Measurements from ENCODE around the gene TES. TPM values are rescaled to one million over a fixed set of nuclear protein-coding genes. Genes with fewer than 3 reads are reported as not detected.

The TES gene
- polyA plus RNA-seq, 1 donor (not counting 4 experiments of a cell fraction or from before 2014, with no cell fraction given), result 187 TPM

- no peak for FAIRE-seq
- peaks cover 66% of the 10 kb centered on the region for H3K4me1 ChIP-seq (ENCODE audit: control insufficient read depth, extremely low read depth, insufficient read depth, low read length)
- H3K9me3 ChIP-seq (ENCODE audit: control insufficient read depth, low read depth, low read length), result no peaks in the 10 kb centered on the region
- DNase-seq (ENCODE audit: low read depth, low spot score), result no peak
- H3K27me3 ChIP-seq (ENCODE audit: control insufficient read depth, extremely low read depth, insufficient read depth, low read length), result no peaks in the 10 kb centered on the region
- no peak overlapping the region for H3K27ac ChIP-seq (ENCODE audit: control insufficient read depth, insufficient read depth, low read length)
- H2AFZ ChIP-seq (ENCODE audit: control insufficient read depth, low read length), result no peak overlapping the region
- TF ChIP-seq EZH2 (IDR thresholded peaks at IDR 0.05; ENCODE audit: low read length), result no peak
- TF ChIP-seq CTCF (optimal IDR thresholded peaks at IDR 0.05 in 1 of 3, IDR thresholded peaks at IDR 0.05 in 1 of 3, conservative IDR thresholded peaks at IDR 0.05 in 1 of 3; ENCODE audit: extremely low read depth in 1 of 3, insufficient read depth in 2 of 3, low read length in 3 of 3), result no peak
- no peak overlapping the region for H3K9ac ChIP-seq (ENCODE audit: control insufficient read depth, extremely low read depth, insufficient read depth, low read length)
- H3K4me2 ChIP-seq (ENCODE audit: control insufficient read depth, extremely low read depth, insufficient read depth, low read depth, low read length), result peak overlapping the region; percentile 33
- peaks cover 2% of the 10 kb centered on the region for H3K9me1 ChIP-seq (ENCODE audit: control insufficient read depth, extremely low read depth, insufficient read depth, low read length)
- dilution Hi-C loops (cut with MboI; ENCODE audit: extremely low pct_ligation_motif_present, low sequenced_read_pairs), result no loop called here
- peaks cover 0 to 11% of the 10 kb centered on the region in 2 experiments for H3K36me3 ChIP-seq (ENCODE audit: control insufficient read depth in 2 of 2, extremely low read depth in 1 of 2, insufficient read depth in 2 of 2, low read length in 2 of 2)
- peaks cover 97% of the 10 kb centered on the region for H3K79me2 ChIP-seq (ENCODE audit: control insufficient read depth, insufficient read depth, low read length)
- no peak overlapping the region for H3K4me3 ChIP-seq (ENCODE audit: control insufficient read depth in 2 of 3, extremely low read depth in 1 of 3, insufficient read depth in 2 of 3, low read depth in 1 of 3, low read length in 3 of 3)
- H4K20me1 ChIP-seq (ENCODE audit: control insufficient read depth, extremely low read depth, insufficient read depth, low read length), result peaks cover 9% of the 10 kb centered on the region
Measured at GRCh38 chr7:116229366-116229765, 19.0 kb downstream of the TES start.

- Histone ChIP-seq H3K9me3 (ENCODE audit: control insufficient read depth, low read depth, low read length) (no peaks in the 10 kb centered on the region), H3K4me2 (ENCODE audit: control insufficient read depth, extremely low read depth, insufficient read depth, low read depth, low read length) (peak overlapping the region; percentile 37), H4K20me1 (ENCODE audit: control insufficient read depth, extremely low read depth, insufficient read depth, low read length) (peaks cover 9% of the 10 kb centered on the region), H3K36me3 (ENCODE audit: control insufficient read depth in 2 of 2, extremely low read depth in 1 of 2, insufficient read depth in 2 of 2, low read length in 2 of 2) (peaks cover 0 to 14% of the 10 kb centered on the region in 2 experiments), H3K79me2 (ENCODE audit: control insufficient read depth, insufficient read depth, low read length) (peaks cover 96% of the 10 kb centered on the region), H3K9me1 (ENCODE audit: control insufficient read depth, extremely low read depth, insufficient read depth, low read length) (peaks cover 2% of the 10 kb centered on the region), H3K9ac (ENCODE audit: control insufficient read depth, extremely low read depth, insufficient read depth, low read length) (no peak overlapping the region), H2AFZ (ENCODE audit: control insufficient read depth, low read length) (no peak overlapping the region), H3K4me3 (ENCODE audit: control insufficient read depth in 2 of 3, extremely low read depth in 1 of 3, insufficient read depth in 2 of 3, low read depth in 1 of 3, low read length in 3 of 3) (no peak overlapping the region), H3K27ac (ENCODE audit: control insufficient read depth, insufficient read depth, low read length) (peak overlapping the region; percentile 19), H3K27me3 (ENCODE audit: control insufficient read depth, extremely low read depth, insufficient read depth, low read length) (no peaks in the 10 kb centered on the region), H3K4me1 (ENCODE audit: control insufficient read depth, extremely low read depth, insufficient read depth, low read length) (peaks cover 63% of the 10 kb centered on the region)
- DNase-seq (ENCODE audit: low read depth, low spot score), result no peak
- FAIRE-seq, result no peak
- no peak for TF ChIP-seq EZH2 (IDR thresholded peaks at IDR 0.05; ENCODE audit: low read length)
- TF ChIP-seq CTCF (optimal IDR thresholded peaks at IDR 0.05 in 1 of 3, IDR thresholded peaks at IDR 0.05 in 1 of 3, conservative IDR thresholded peaks at IDR 0.05 in 1 of 3; ENCODE audit: extremely low read depth in 1 of 3, insufficient read depth in 2 of 3, low read length in 3 of 3), result no peak
- dilution Hi-C loops (cut with MboI; ENCODE audit: extremely low pct_ligation_motif_present, low sequenced_read_pairs), result no loop called here
Measured at GRCh38 chr7:116230191-116231005, 20.1 kb downstream of the TES start.
